KOPT-K1 (cell line): Measurements from ENCODE around the gene FZD8.

ENCODE experiments used
- H3K27ac ChIP-seq: fragments of 200-600 bp; sonication (generic); 2 replicates; pipeline ENCODE4 v1.5.1; 2016; ENCODE audit warnings: antibody characterized with exemption, mild to moderate bottlenecking, low read depth, low read length; ENCODE audit not compliant: poor library complexity, severe bottlenecking
- H3K36me3 ChIP-seq: fragments of 200-600 bp; sonication (generic); 2 replicates; pipeline ENCODE4 v1.5.1; 2017; ENCODE audit warnings: antibody characterized with exemption, mild to moderate bottlenecking, low read length, moderate library complexity; ENCODE audit not compliant: insufficient read depth
- H3K9me3 ChIP-seq: fragments of 200-600 bp; sonication (generic); 2 replicates; pipeline ENCODE4 v1.5.1; 2017; ENCODE audit warnings: antibody characterized with exemption, low read length, mild to moderate bottlenecking; ENCODE audit not compliant: insufficient read depth, poor library complexity, severe bottlenecking

The FZD8 gene

GRCh38 chr10:35633006-35633980 lies 8.8 kb downstream of the FZD8 start:
- Histone ChIP-seq H3K36me3 (no peaks in the 10 kb centered on the region), H3K9me3 (no peaks in the 10 kb centered on the region), H3K27ac (no peak overlapping the region)

GRCh38 chr10:35632027-35632426 lies 10.1 kb downstream of the FZD8 start:
- no peaks in the 10 kb centered on the region for H3K36me3 ChIP-seq
- H3K9me3 ChIP-seq = no peaks in the 10 kb centered on the region
- no peak overlapping the region for H3K27ac ChIP-seq

- no peak overlapping the region for H3K27ac ChIP-seq
- no peaks in the 10 kb centered on the region for H3K36me3 ChIP-seq
These were observed 10.7 kb downstream of the FZD8 start for GRCh38 chr10:35631404-35631803.

GRCh38 chr10:35626971-35627507 lies 15.1 kb downstream of the FZD8 start:
- H3K36me3 ChIP-seq = no peaks in the 10 kb centered on the region
- no peak overlapping the region for H3K27ac ChIP-seq
- H3K9me3 ChIP-seq = no peaks in the 10 kb centered on the region

More at GRCh38 chr10:35631404-35631803, 10.7 kb downstream of the FZD8 start:
- H3K9me3 ChIP-seq = no peaks in the 10 kb centered on the region

- Histone ChIP-seq H3K36me3 (no peaks in the 10 kb centered on the region), H3K27ac (no peak overlapping the region), H3K9me3 (peaks cover 16% of the 10 kb centered on the region)
These were observed 27.8 kb downstream of the FZD8 start for GRCh38 chr10:35614312-35614711.

DNA sequence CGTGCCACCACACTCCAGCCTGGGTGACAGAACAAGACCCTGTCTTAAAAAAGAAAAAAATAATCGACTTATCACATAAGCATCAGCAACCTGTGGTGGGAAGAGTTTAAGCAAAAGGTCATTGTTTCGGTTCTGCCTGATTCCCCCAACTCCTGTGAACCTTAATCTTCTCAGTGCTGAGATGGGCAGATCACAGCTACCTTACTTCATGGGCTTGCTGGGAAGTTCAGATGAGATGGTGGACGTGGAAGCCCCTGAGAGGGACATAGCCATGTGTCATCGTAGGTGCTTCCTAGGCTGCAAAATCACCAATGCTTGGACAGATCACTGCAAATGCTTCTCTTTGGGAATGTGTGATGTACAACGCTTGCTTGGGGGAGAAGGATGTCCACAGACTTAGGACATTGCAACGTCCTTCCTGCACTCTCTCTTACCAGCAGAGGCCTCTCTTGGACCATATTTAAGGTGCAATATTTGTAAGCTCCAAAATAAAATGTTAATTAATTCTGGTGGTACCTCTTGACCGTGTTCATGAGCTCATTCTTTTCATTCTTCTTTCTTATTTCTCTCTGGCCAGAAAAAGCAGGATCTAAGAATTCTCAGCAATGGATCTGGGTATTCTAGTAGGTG lies 28.4 kb downstream of the FZD8 start:
- H3K27ac ChIP-seq = no peak overlapping the region
- peaks cover 11% of the 10 kb centered on the region for H3K9me3 ChIP-seq
- H3K36me3 ChIP-seq = no peaks in the 10 kb centered on the region

GRCh38 chr10:35613107-35613440 lies 29.0 kb downstream of the FZD8 start:
- peaks cover 11% of the 10 kb centered on the region for H3K9me3 ChIP-seq
- H3K27ac ChIP-seq = no peak overlapping the region
- no peaks in the 10 kb centered on the region for H3K36me3 ChIP-seq

- Histone ChIP-seq H3K9me3 (peaks cover 11% of the 10 kb centered on the region), H3K27ac (no peak overlapping the region), H3K36me3 (no peaks in the 10 kb centered on the region)
These were observed 29.6 kb downstream of the FZD8 start for GRCh38 chr10:35612385-35613106.

- no peaks in the 10 kb centered on the region for H3K36me3 ChIP-seq
- peaks cover 11% of the 10 kb centered on the region for H3K9me3 ChIP-seq
- H3K27ac ChIP-seq = no peak overlapping the region
These were observed 30.3 kb downstream of the FZD8 start for GRCh38 chr10:35611750-35612149.

DNA sequence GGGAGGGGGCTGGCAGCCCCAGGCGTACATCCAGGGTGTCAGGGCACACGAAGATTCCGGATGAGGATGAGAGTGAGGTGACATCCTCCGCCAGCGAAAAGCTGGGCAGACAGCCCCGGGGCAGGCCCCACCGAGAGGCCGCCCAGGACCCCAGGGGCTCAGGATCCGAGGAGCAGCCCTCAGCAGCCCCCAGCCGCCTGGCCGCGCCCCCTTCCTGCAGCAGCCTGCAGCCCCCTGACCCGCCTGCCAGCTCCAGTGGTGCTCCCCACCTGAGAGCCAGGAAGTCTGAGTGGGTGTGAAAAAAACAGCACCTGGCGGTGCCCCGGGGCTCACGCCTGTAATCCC lies 33.8 kb downstream of the FZD8 start:
- Histone ChIP-seq H3K36me3 (no peaks in the 10 kb centered on the region), H3K9me3 (peaks cover 11% of the 10 kb centered on the region), H3K27ac (no peak overlapping the region)

DNA sequence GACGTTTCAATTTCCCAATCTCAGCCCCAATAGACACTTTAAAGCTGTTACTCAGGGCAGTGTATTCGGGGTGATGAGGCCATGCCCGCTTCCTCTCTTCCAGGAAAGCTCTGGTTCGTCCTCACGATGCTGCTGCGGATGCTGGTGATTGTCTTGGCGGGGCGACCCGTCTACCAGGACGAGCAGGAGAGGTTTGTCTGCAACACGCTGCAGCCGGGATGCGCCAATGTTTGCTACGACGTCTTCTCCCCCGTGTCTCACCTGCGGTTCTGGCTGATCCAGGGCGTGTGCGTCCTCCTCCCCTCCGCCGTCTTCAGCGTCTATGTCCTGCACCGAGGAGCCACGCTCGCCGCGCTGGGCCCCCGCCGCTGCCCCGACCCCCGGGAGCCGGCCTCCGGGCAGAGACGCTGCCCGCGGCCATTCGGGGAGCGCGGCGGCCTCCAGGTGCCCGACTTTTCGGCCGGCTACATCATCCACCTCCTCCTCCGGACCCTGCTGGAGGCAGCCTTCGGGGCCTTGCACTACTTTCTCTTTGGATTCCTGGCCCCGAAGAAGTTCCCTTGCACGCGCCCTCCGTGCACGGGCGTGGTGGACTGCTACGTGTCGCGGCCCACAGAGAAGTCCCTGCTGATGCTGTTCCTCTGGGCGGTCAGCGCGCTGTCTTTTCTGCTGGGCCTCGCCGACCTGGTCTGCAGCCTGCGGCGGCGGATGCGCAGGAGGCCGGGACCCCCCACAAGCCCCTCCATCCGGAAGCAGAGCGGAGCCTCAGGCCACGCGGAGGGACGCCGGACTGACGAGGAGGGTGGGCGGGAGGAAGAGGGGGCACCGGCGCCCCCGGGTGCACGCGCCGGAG lies 34.4 kb downstream of the FZD8 start:
- Histone ChIP-seq H3K9me3 (peaks cover 11% of the 10 kb centered on the region), H3K36me3 (no peaks in the 10 kb centered on the region), H3K27ac (no peak overlapping the region)

GRCh38 chr10:35606430-35606829 lies 35.7 kb downstream of the FZD8 start:
- peaks cover 11% of the 10 kb centered on the region for H3K9me3 ChIP-seq
- H3K36me3 ChIP-seq = no peaks in the 10 kb centered on the region
- no peak overlapping the region for H3K27ac ChIP-seq

GRCh38 chr10:35605191-35605590 lies 36.9 kb downstream of the FZD8 start, which contains the start of gene GJD4:
TSS of gene GJD4 (plus strand) at chr10:35605341. CDS start at chr10:35605568, 227 bp downstream.
- Histone ChIP-seq H3K27ac (no peak within 1 kb of the TSS), H3K9me3 (peaks cover 6% of the 10 kb centered on the region), H3K36me3 (no peaks in the 10 kb centered on the region)

- no peaks in the 10 kb centered on the region for H3K9me3 ChIP-seq
- no peaks in the 10 kb centered on the region for H3K36me3 ChIP-seq
- H3K27ac ChIP-seq = no peak overlapping the region
These were observed 41.9 kb downstream of the FZD8 start for GRCh38 chr10:35600193-35600592.
